GM18858 (cell line): ENCODE data around the gene TSPYL4.

ENCODE experiments used
- ATAC-seq: cut with Tn5 transposase; IDR thresholded peaks from one replicate; pipeline ENCODE4 v1.9.1; 2021; ENCODE audit not compliant: unreplicated experiment

Gene TSPYL4

GRCh38 chr6:116271149-116271708, 17.4 kb upstream of the TSPYL4 start:
- no peak for ATAC-seq

DNA sequence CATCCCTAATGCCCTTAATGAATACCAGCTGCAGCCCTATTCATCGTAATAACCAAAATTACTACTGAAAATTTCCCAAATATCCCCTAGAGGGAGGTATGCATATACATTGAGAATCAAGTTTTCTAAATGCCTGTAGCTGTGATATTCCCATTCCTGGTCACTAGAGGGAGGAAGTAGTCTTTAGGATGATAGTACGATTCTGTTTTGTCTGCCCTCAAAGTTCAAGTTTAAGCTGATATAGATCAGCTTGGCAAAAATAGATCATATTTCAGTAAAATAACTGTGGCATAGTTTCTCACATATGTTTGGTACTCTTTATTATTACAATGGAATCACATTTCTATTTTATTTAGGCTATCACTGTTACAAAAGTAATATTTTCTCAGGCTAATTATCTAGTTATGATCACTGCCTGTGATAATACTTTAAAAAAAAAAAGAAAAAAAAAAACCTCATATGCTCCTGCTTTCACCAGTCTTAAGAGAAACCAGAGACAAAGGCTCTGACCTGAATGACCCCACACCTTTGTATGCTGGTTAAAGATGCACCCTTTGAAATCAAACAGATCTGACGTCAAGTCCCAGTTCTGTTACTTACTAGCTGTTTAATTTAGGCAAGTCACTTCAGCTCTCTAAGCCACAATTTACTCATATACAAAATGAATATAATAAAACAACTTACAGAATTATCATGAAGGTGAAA, 14.9 kb upstream of the TSPYL4 start:
- peak; percentile 90 for ATAC-seq

GRCh38 chr6:116267836-116268588, 14.1 kb upstream of the TSPYL4 start:
- peak; percentile 6 for ATAC-seq

- ATAC-seq: no peak
Measured at GRCh38 chr6:116266803-116267202, 12.9 kb upstream of the TSPYL4 start.

GRCh38 chr6:116265041-116265829, 11.4 kb upstream of the TSPYL4 start:
- no peak for ATAC-seq

DNA sequence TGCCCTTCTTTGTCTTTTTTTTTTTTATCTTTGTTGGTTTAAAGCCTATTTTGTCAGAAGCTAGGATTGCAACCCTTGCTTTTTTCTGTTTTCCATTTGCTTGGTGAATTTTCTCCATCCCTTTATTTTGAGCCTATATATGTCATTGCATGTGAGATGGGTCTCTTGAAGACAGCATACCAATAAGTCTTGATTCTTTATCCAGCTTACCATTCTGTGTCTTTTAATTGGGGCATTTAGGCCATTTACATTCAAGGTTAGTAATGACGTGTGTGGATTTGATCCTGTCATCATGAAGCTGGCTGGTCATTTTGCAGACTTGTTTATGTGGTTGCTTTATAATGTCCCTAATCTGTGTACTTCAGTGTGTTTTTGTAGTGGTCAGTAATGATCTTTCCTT, 9.5 kb upstream of the TSPYL4 start:
- ATAC-seq: no peak

- ATAC-seq: no peak
Measured at GRCh38 chr6:116258520-116258919, 4.6 kb upstream of the TSPYL4 start.

DNA sequence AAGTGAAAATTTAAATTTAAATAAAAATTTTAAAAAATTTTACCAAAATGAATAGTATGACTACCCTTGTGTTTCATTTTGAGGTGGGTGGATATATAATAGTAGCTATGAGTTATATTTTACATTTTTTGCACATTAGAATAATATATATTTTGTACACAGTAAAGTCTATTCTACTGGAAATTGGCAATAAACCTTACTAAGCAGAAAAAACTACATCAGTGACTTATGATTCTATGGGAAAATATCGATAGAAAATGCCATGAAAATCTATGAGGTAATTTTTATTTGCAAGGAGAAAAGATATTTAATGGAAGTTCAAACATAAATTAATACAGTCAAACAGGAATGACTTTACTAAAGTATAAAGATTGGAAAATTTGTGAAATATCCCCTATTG, 2.8 kb upstream of the TSPYL4 start:
- no peak for ATAC-seq

DNA sequence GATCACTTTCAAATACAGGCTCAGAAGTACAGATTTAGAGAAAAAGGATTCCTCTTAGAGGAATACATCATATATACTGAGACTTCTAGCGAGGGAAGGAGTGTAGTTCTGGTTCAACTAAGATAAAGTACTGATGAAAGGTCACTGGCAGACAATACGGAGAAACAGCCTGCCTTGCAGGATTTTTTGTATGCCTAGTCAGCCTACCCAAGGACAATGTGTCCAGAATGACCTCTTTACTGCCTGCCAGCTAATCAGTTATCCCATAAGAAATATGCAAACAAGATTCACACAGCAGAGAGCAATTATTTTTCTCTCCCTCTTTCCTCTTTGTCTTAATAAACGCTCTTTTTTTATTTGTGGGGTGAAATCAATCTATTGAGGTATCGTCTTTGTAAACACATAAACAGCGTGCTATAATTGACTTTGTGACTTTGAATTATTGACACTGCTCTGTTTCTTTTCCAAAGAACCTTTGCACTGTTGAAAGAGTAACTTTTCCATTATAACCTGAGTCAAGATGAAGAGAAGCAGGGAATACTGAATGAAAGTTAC, 1.4 kb upstream of the TSPYL4 start:
- no peak for ATAC-seq

DNA sequence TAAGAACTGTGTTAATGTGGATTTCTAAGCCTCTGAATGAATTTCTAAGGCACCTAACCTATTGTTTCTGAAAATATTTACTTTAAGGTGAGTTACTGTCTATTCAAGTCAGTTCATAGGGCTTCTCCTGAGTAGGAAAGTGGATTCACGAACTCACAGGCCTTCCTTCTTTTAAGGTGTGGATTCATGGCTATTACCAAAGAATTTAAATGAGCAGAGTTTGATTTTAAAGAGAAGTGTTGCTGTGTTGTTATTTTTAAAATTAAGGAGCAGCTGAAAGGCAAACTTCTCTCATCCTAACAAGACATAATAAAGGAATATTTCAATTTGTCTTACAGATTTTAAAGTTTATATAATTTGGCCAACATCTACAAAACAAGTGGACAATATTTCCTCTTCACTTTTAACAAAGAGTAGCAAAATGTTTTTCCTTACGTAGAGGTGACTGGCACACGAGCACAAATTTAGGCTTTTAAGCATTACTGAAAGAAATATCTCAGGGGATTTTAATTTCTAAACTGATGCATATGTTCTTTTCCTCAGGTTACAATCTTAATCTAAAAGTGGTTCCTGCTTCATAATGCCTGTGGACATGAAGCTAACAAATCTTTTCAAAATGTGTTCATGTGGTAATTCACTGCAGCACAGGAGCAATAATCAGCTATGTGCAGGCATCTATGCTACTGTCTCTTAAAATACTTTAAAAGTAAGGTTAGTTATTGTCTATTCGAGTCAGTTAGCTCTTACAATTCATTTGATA, 602 bp upstream of the TSPYL4 start:
- ATAC-seq: peak; percentile 20

DNA sequence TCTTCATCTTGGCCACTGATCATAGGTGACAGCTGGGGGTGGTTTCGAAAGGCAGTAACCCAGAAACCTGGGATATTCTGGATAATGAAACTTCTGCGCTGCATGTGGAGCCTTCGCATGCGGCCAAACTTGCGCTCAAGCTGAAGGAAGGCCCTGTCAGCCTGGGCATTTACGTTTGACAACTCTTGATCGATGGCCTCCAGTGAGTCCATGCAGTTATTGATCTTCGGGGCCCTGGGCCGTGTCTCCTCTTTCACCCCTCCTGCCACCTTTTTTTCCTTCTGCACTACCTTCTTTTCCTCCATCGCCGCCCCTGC, 729 bp downstream of the TSPYL4 start:
- no peak for ATAC-seq

- ATAC-seq: no peak
Measured at GRCh38 chr6:116251568-116252384, 2.1 kb downstream of the TSPYL4 start.

- no peak for ATAC-seq
Measured at GRCh38 chr6:116248577-116248976, 5.3 kb downstream of the TSPYL4 start.

GRCh38 chr6:116247285-116247684, 6.6 kb downstream of the TSPYL4 start:
- ATAC-seq: no peak

DNA sequence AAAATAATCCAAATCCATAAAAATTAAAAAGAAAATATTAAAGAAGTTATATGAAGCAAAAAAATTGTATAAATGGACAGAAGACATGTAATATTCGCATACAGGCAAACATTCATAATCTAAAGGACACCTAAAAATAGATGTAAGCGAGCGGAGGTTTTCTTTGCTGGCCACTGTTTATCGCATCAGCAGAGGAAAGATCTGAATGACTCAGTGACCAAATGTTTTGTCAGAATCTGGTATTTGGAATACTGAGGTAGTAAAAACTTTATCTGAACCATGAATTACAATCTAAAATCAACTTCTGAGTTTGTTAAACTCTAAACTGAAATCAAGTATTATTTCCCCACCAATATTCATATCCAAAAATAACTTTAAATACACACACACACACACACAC, 7.8 kb downstream of the TSPYL4 start:
- no peak for ATAC-seq

- ATAC-seq: no peak
Measured at GRCh38 chr6:116244284-116244683, 9.6 kb downstream of the TSPYL4 start.

DNA sequence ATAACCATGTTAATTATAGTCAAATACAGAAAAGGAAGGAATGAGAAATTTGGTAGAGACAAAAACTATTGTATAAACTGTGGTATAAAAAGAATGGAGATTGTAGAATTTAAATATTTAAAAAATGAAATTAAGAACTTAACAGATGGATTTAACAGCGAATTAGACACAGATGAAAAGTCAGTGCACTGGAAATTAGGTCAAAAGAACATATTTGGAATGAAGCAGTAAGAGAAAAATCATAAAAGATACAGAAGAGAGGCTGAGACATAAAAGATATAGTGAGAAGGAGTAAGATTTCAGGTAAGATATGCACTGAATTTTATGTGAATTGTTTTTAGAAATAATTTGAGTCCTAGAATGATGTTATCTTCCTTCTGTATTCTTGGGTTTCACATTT, 14.0 kb downstream of the TSPYL4 start:
- no peak for ATAC-seq

DNA sequence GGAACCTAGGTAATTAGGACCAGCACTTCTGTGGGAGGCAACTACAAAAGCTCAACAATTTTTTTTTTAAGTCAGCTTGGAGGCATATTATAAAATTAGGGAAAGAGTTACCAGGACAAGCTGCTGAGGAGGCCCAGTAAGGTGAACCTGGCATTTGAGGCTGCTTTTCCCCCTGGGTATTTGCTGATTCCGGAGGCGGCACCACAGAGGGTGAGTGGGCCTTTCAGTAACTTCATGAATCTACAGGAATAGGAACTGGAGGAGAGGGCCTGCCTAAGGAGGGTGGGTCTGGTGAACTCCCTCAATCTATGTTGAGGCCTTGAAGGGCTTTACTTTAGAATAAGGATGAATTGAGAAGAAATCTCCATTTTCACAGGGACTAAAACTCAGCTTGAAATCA, 14.6 kb downstream of the TSPYL4 start:
- ATAC-seq: no peak

GRCh38 chr6:116238083-116238482, 15.8 kb downstream of the TSPYL4 start:
- no peak for ATAC-seq

DNA sequence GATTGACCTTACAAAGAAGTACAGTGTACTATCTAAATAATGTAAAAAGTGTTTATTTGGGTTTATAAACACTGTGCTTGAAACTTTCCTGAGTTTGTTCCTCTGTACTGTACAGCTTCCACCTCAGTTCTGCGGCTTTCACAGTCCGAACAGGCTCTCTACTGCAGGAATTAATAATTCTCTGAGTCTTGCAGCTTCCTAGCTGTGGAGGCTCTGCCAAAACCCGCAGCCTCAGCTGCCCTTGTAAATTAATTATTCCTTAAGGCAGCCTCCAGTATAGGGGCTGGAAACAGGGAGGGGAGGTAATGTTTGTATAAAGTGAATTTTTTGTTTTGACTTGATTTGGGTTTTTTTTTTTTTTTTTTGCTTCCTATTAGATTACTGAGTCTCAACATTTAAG, 19.2 kb downstream of the TSPYL4 start:
- ATAC-seq: no peak
